DMS79 (cell line): Measurements from ENCODE around the gene CAMTA1.
"Not testable (repeated sequence)": the region's sequence is repeated elsewhere in the genome, so short reads cannot be mapped to it uniquely, and the experiment has no call there.

Experiments used
- DNase-seq: peaks from one replicate; lab custom pipeline; 2025; lab: John Stamatoyannopoulos, UW

CAMTA1 gene

GRCh38 chr1:7695497-7696117, 910.4 kb downstream of the CAMTA1 start:
- DNase-seq, result no peak

GRCh38 chr1:7698641-7699040, 913.4 kb downstream of the CAMTA1 start:
- no peak for DNase-seq

- DNase-seq, result peak; percentile 67
Observed at GRCh38 chr1:7702365-7702764, 917.1 kb downstream of the CAMTA1 start.

GRCh38 chr1:7703321-7704213, 918.3 kb downstream of the CAMTA1 start:
- peak; percentile 14 for DNase-seq

GRCh38 chr1:7704214-7705047, 919.2 kb downstream of the CAMTA1 start:
- peak; percentile 76 for DNase-seq

- DNase-seq, result no peak
Observed at GRCh38 chr1:7705048-7705907, 920.0 kb downstream of the CAMTA1 start.

GRCh38 chr1:7705908-7706216, 920.6 kb downstream of the CAMTA1 start:
- DNase-seq, result no peak

GRCh38 chr1:7707527-7707926, 922.3 kb downstream of the CAMTA1 start:
- DNase-seq, result no peak

GRCh38 chr1:7708065-7708464, 922.8 kb downstream of the CAMTA1 start:
- DNase-seq, result not testable (repeated sequence)

- DNase-seq, result no peak
Observed at GRCh38 chr1:7710859-7711258, 925.6 kb downstream of the CAMTA1 start.

GRCh38 chr1:7712731-7713323, 927.6 kb downstream of the CAMTA1 start:
- no peak for DNase-seq

- DNase-seq, result no peak
Observed at GRCh38 chr1:7716506-7716905, 931.3 kb downstream of the CAMTA1 start.

GRCh38 chr1:7717748-7718368, 932.6 kb downstream of the CAMTA1 start:
- DNase-seq, result no peak

- DNase-seq, result no peak
Observed at GRCh38 chr1:7719468-7720094, 934.3 kb downstream of the CAMTA1 start.

GRCh38 chr1:7721940-7722669, 936.9 kb downstream of the CAMTA1 start:
- DNase-seq, result no peak

- no peak for DNase-seq
Observed at GRCh38 chr1:7722670-7723012, 937.4 kb downstream of the CAMTA1 start.

GRCh38 chr1:7726623-7727022, 941.4 kb downstream of the CAMTA1 start:
- no peak for DNase-seq

GRCh38 chr1:7727809-7728471, 942.7 kb downstream of the CAMTA1 start:
- DNase-seq, result peak; percentile 88

GRCh38 chr1:7729761-7730160, 944.5 kb downstream of the CAMTA1 start:
- DNase-seq, result no peak
